IPS-18a (cell line): ENCODE measurements around the gene CAMK1D.

ENCODE experiments used
- H3K27ac ChIP-seq: one replicate; pipeline ENCODE4 v1.5.1; 2013; ENCODE audit warnings: low read length
- H3K27me3 ChIP-seq: one replicate; pipeline ENCODE4 v1.6.1; 2013; ENCODE audit warnings: mild to moderate bottlenecking, low read length; ENCODE audit not compliant: control insufficient read depth, insufficient read depth
- H3K36me3 ChIP-seq: one replicate; pipeline ENCODE4 v1.6.1; 2013; ENCODE audit warnings: low read depth, low read length; ENCODE audit not compliant: control insufficient read depth
- H3K4me1 ChIP-seq: one replicate; pipeline ENCODE4 v1.6.1; 2013; ENCODE audit warnings: low read depth, low read length; ENCODE audit not compliant: control insufficient read depth
- H3K4me3 ChIP-seq: one replicate; pipeline ENCODE4 v1.5.1; 2013; ENCODE audit warnings: low read length
- H3K9ac ChIP-seq: one replicate; pipeline ENCODE4 v1.6.1; 2013; ENCODE audit warnings: mild to moderate bottlenecking, low read length, moderate library complexity
- H3K9me3 ChIP-seq: one replicate; pipeline ENCODE4 v1.6.1; 2013; ENCODE audit warnings: low read depth, low read length; ENCODE audit not compliant: control insufficient read depth

CAMK1D gene

GRCh38 chr10:12588091-12588860 is 238.9 kb downstream of the CAMK1D start:
- H3K9me3 ChIP-seq = no peaks in the 10 kb centered on the region
- H3K4me1 ChIP-seq = no peaks in the 10 kb centered on the region
- H3K36me3 ChIP-seq = no peaks in the 10 kb centered on the region
- H3K9ac ChIP-seq = no peak overlapping the region
- no peak overlapping the region for H3K4me3 ChIP-seq
- H3K27me3 ChIP-seq = no peaks in the 10 kb centered on the region
- no peak overlapping the region for H3K27ac ChIP-seq

- Histone ChIP-seq H3K27me3 (no peaks in the 10 kb centered on the region), H3K27ac (no peak overlapping the region), H3K4me3 (no peak overlapping the region), H3K9me3 (no peaks in the 10 kb centered on the region), H3K36me3 (no peaks in the 10 kb centered on the region), H3K9ac (no peak overlapping the region), H3K4me1 (no peaks in the 10 kb centered on the region)
Measured at GRCh38 chr10:12589291-12589690, 239.9 kb downstream of the CAMK1D start.

GRCh38 chr10:12589791-12590190 is 240.4 kb downstream of the CAMK1D start:
- Histone ChIP-seq H3K4me3 (no peak overlapping the region), H3K9ac (no peak overlapping the region), H3K27me3 (no peaks in the 10 kb centered on the region), H3K9me3 (no peaks in the 10 kb centered on the region), H3K4me1 (no peaks in the 10 kb centered on the region), H3K36me3 (no peaks in the 10 kb centered on the region), H3K27ac (no peak overlapping the region)

- H3K36me3 ChIP-seq = no peaks in the 10 kb centered on the region
- H3K9ac ChIP-seq = no peak overlapping the region
- no peaks in the 10 kb centered on the region for H3K9me3 ChIP-seq
- no peaks in the 10 kb centered on the region for H3K27me3 ChIP-seq
- no peak overlapping the region for H3K4me3 ChIP-seq
- no peaks in the 10 kb centered on the region for H3K4me1 ChIP-seq
- no peak overlapping the region for H3K27ac ChIP-seq
Measured at GRCh38 chr10:12590675-12591659, 241.6 kb downstream of the CAMK1D start.

- no peaks in the 10 kb centered on the region for H3K36me3 ChIP-seq
- no peaks in the 10 kb centered on the region for H3K27me3 ChIP-seq
- no peaks in the 10 kb centered on the region for H3K9me3 ChIP-seq
- H3K4me1 ChIP-seq = no peaks in the 10 kb centered on the region
- H3K27ac ChIP-seq = no peak overlapping the region
- H3K4me3 ChIP-seq = no peak overlapping the region
- H3K9ac ChIP-seq = no peak overlapping the region
Measured at GRCh38 chr10:12592967-12593366, 243.6 kb downstream of the CAMK1D start.

GRCh38 chr10:12594448-12594944 is 245.1 kb downstream of the CAMK1D start:
- no peaks in the 10 kb centered on the region for H3K4me1 ChIP-seq
- H3K36me3 ChIP-seq = no peaks in the 10 kb centered on the region
- H3K27me3 ChIP-seq = no peaks in the 10 kb centered on the region
- no peak overlapping the region for H3K27ac ChIP-seq
- H3K9me3 ChIP-seq = no peaks in the 10 kb centered on the region
- H3K4me3 ChIP-seq = no peak overlapping the region
- no peak overlapping the region for H3K9ac ChIP-seq

GRCh38 chr10:12595936-12596576 is 246.7 kb downstream of the CAMK1D start:
- no peak overlapping the region for H3K9ac ChIP-seq
- H3K27me3 ChIP-seq = no peaks in the 10 kb centered on the region
- no peaks in the 10 kb centered on the region for H3K4me1 ChIP-seq
- H3K36me3 ChIP-seq = no peaks in the 10 kb centered on the region
- no peak overlapping the region for H3K27ac ChIP-seq
- H3K4me3 ChIP-seq = no peak overlapping the region
- H3K9me3 ChIP-seq = no peaks in the 10 kb centered on the region

GRCh38 chr10:12597176-12597575 is 247.8 kb downstream of the CAMK1D start:
- Histone ChIP-seq H3K9ac (no peak overlapping the region), H3K4me1 (no peaks in the 10 kb centered on the region), H3K27ac (no peak overlapping the region), H3K9me3 (no peaks in the 10 kb centered on the region), H3K27me3 (no peaks in the 10 kb centered on the region), H3K36me3 (no peaks in the 10 kb centered on the region), H3K4me3 (no peak overlapping the region)

GRCh38 chr10:12597788-12598765 is 248.7 kb downstream of the CAMK1D start:
- Histone ChIP-seq H3K27ac (no peak overlapping the region), H3K4me1 (no peaks in the 10 kb centered on the region), H3K4me3 (no peak overlapping the region), H3K27me3 (no peaks in the 10 kb centered on the region), H3K9ac (no peak overlapping the region), H3K36me3 (no peaks in the 10 kb centered on the region), H3K9me3 (no peaks in the 10 kb centered on the region)

GRCh38 chr10:12600652-12601051 is 251.3 kb downstream of the CAMK1D start:
- Histone ChIP-seq H3K27me3 (no peaks in the 10 kb centered on the region), H3K9ac (no peak overlapping the region), H3K9me3 (no peaks in the 10 kb centered on the region), H3K36me3 (no peaks in the 10 kb centered on the region), H3K4me1 (no peaks in the 10 kb centered on the region), H3K27ac (no peak overlapping the region), H3K4me3 (no peak overlapping the region)
